GM12878 (cell line): ENCODE results near the gene HYOU1. TPM values are rescaled to one million over a fixed set of nuclear protein-coding genes. Genes with fewer than 3 reads are reported as not detected.

ENCODE experiments used
- ATAC-seq: fragments of 200-7000 bp; cut with Tn5 transposase; 3 replicates; pipeline ENCODE4 v1.9.1; 2020; ENCODE audit warnings: mild to moderate bottlenecking, moderate library complexity
- BruUV-seq: library from RNA; stranded (reverse); fragments of 400-500 nt; replicated peaks from 2 replicates; lab custom pipeline; 2021; lab: Mats Ljungman, UMichigan
- CTCF ChIA-PET: fragments of 300-600 bp; sonication (Branson Sonifier 250); formaldehyde crosslinking; extraction: SDS; loops from one replicate; lab custom pipeline; 2021; ENCODE audit warnings: inconsistent platforms; lab: Yijun Ruan, JAX
- POLR2A ChIA-PET: fragments of 350-600 bp; formaldehyde crosslinking; extraction: SDS; loops from one replicate; lab custom pipeline; 2021; ENCODE audit warnings: inconsistent platforms; lab: Charles Lee
- RAD21 ChIA-PET: fragments of 300-600 bp; sonication (Branson Sonifier 250); formaldehyde crosslinking; loops from one replicate; lab custom pipeline; 2023; ENCODE audit warnings: antibody characterized with exemption; ENCODE audit not compliant: unreplicated experiment; lab: Charles Lee
- SMC1A ChIA-PET: fragments of 300-600 bp; sonication (Branson Sonifier 250); formaldehyde crosslinking; loops from one replicate; lab custom pipeline; 2023; ENCODE audit not compliant: unreplicated experiment, uncharacterized antibody; lab: Charles Lee
- DNase-seq: peaks from one replicate; pipeline ENCODE4 v3.0.0-alpha.2; 2011; ENCODE audit warnings: low read depth, low spot score
- FAIRE-seq: peaks from 3 replicates; lab custom pipeline; 2011; peaks lifted over from hg19 to GRCh38; lab: Jason Lieb, UNC
- H2AFZ ChIP-seq: 2 replicates; pipeline ENCODE4 v1.6.0; 2011; ENCODE audit warnings: low read depth, low read length, control low read depth; ENCODE audit not compliant: control insufficient read depth
- H3K27ac ChIP-seq: 2 replicates; pipeline ENCODE4 v1.5.1; 2011; ENCODE audit warnings: control low read depth; ENCODE audit not compliant: control insufficient read depth, insufficient read depth
- H3K27me3 ChIP-seq, 2 experiments: replicated peaks in 1 of 2; 2 replicates each; pipeline versions ENCODE4 v1.6.0 to v1.6.1; 2011; ENCODE audit warnings: low read length in 1 of 2; ENCODE audit not compliant: control insufficient read depth in 2 of 2, insufficient read depth in 2 of 2
- H3K36me3 ChIP-seq, 2 experiments: 2 replicates each; pipeline ENCODE4 v1.5.1; 2011; ENCODE audit warnings: low read length in 1 of 2; ENCODE audit not compliant: control insufficient read depth in 2 of 2, insufficient read depth in 2 of 2
- H3K4me1 ChIP-seq: 2 replicates; pipeline ENCODE4 v1.6.1; 2011; ENCODE audit warnings: mild to moderate bottlenecking, low read length, moderate library complexity, mixed read lengths; ENCODE audit not compliant: control insufficient read depth, insufficient read depth
- H3K4me2 ChIP-seq: 2 replicates; pipeline ENCODE4 v1.6.0; 2011; ENCODE audit warnings: control low read depth; ENCODE audit not compliant: control insufficient read depth, insufficient read depth
- H3K4me3 ChIP-seq: fragments of 200-600 bp; sonication (generic); 2 replicates; pipeline ENCODE4 v1.5.1; 2016
- H3K79me2 ChIP-seq: 2 replicates; pipeline ENCODE4 v1.6.0; 2011; ENCODE audit warnings: low read length; ENCODE audit not compliant: control insufficient read depth, insufficient read depth
- H3K9ac ChIP-seq: 2 replicates; pipeline ENCODE4 v1.8.0; 2011; ENCODE audit warnings: low read length, control low read depth, mixed read lengths; ENCODE audit not compliant: control insufficient read depth, insufficient read depth
- H3K9me3 ChIP-seq: replicated peaks from 3 replicates; pipeline ENCODE4 v1.5.1; 2011; ENCODE audit warnings: mild to moderate bottlenecking, low read length; ENCODE audit not compliant: control insufficient read depth, insufficient read depth
- H4K20me1 ChIP-seq: 2 replicates; pipeline ENCODE4 v1.6.0; 2011; ENCODE audit not compliant: control insufficient read depth, insufficient read depth
- CREM ChIP-seq: IDR thresholded peaks from 2 replicates; pipeline ENCODE4 v1.6.1; 2014; ENCODE audit warnings: antibody characterized with exemption, low read depth
- DPF2 ChIP-seq: fragments of 450-650 bp; IDR thresholded peaks from 2 replicates; pipeline ENCODE4 v1.6.1; 2017; ENCODE audit warnings: mild to moderate bottlenecking
- EGR1 ChIP-seq, 2 experiments: IDR thresholded peaks; 1 replicate in 1 of 2; 2 replicates in 1 of 2; pipeline ENCODE4 v1.6.1; 2011 to 2012; ENCODE audit warnings: low read depth in 2 of 2, low read length in 2 of 2, borderline replicate concordance in 1 of 2, mild to moderate bottlenecking in 1 of 2, moderate library complexity in 1 of 2
- HCFC1 ChIP-seq: fragments of 150-350 bp; IDR thresholded peaks from 2 replicates; pipeline ENCODE4 v1.6.1; 2014; ENCODE audit warnings: low read length
- HDAC6 ChIP-seq: fragments of 200-600 bp; sonication (generic); IDR thresholded peaks from one replicate; pipeline ENCODE4 v1.8.0; 2017; ENCODE audit warnings: antibody characterized with exemption; ENCODE audit not compliant: unreplicated experiment
- JUNB ChIP-seq: IDR thresholded peaks from 2 replicates; pipeline ENCODE4 v1.6.1; 2016; ENCODE audit warnings: antibody characterized with exemption, mild to moderate bottlenecking
- NKRF ChIP-seq: fragments of 450-650 bp; conservative IDR thresholded peaks from 2 replicates; pipeline ENCODE4 v1.6.1; 2017; ENCODE audit warnings: mild to moderate bottlenecking, moderate library complexity
- NR2F1 ChIP-seq: fragments of 450-650 bp; conservative IDR thresholded peaks from 2 replicates; pipeline ENCODE4 v1.6.1; 2017; ENCODE audit warnings: mild to moderate bottlenecking
- POU2F2 ChIP-seq: IDR thresholded peaks from 3 replicates; pipeline ENCODE4 v1.6.1; 2011; ENCODE audit warnings: low read depth, mild to moderate bottlenecking, low read length, borderline replicate concordance
- RELA ChIP-seq: fragments of 450-650 bp; IDR thresholded peaks from 2 replicates; pipeline ENCODE4 v1.8.0; 2014; ENCODE audit warnings: borderline replicate concordance; ENCODE audit not compliant: partially characterized antibody
- YY1 ChIP-seq: IDR thresholded peaks from 2 replicates; pipeline ENCODE4 v1.6.1; 2011; ENCODE audit warnings: low read depth, mild to moderate bottlenecking, low read length
- WGBS: methylation state at CpG from one replicate; pipeline ENCODE4 v1.1.6; 2016; ENCODE audit warnings: low lambda C conversion rate; ENCODE audit not compliant: insufficient replicate concordance, insufficient coverage; ENCODE audit errors: missing lambda C conversion rate; 5-methylcytosine and 5-hydroxymethylcytosine counted together
- in situ Hi-C: fragments of 300-500 bp; cut with MboI; formaldehyde crosslinking; loops from 9 replicates; pipeline ENCODE4 v1.14.3; 2018; ENCODE audit warnings: mixed read lengths
- intact Hi-C: fragments of 100-400 bp; cut with micrococcal nuclease; formaldehyde crosslinking; loops from one replicate; pipeline ENCODE4 v1.14.2; 2022; ENCODE audit not compliant: unreplicated experiment
- polyA plus RNA-seq, 11 experiments: library from polyadenylated mRNA; depleted of rRNA in 4 of 11; unstranded in 6 of 11; stranded (reverse) in 5 of 11; fragments of >200 nt; fragmentation: Nextera tagmentation in 4 of 11; fragmentation: Illumina TruSeq in 1 of 11; extraction: Ambion mirVana in 4 of 11; extraction: Trizol in 1 of 11; gene quantifications; 1 replicate in 1 of 11; 2 replicates in 10 of 11; pipeline versions ENCODE4 v1.2.1 to v1.2.3, GENCODE V29; 2011 to 2016; ENCODE audit warnings: inconsistent platforms in 2 of 11, missing spikeins in 2 of 11, low read depth in 1 of 11
- total RNA-seq, 4 experiments: library from RNA; depleted of rRNA in 3 of 4; stranded (reverse); fragments of >200 nt in 3 of 4; fragmentation: Illumina TruSeq in 1 of 4; extraction: Trizol in 1 of 4; gene quantifications; 2 replicates each; pipeline versions ENCODE4 v1.2.1 to v1.2.3, GENCODE V29; 2013 to 2021

Gene HYOU1
- total and polyA plus RNA-seq, 10 of the 15 experiments (the other 5 are each of a cell fraction or from before 2014, with no cell fraction given), result 15.4 to 157 (median 109) TPM

GRCh38 chr11:119087123-119087522 lies 30.1 kb upstream of the HYOU1 start:
- Histone ChIP-seq H3K36me3 (peaks cover 2 to 3% of the 10 kb centered on the region in 2 experiments), H3K27ac (no peak overlapping the region), H2AFZ (no peak overlapping the region), H4K20me1 (no peaks in the 10 kb centered on the region), H3K4me3 (no peak overlapping the region), H3K9me3 (no peaks in the 10 kb centered on the region), H3K4me1 (peaks cover 12% of the 10 kb centered on the region), H3K79me2 (peaks cover 14% of the 10 kb centered on the region), H3K9ac (no peak overlapping the region), H3K4me2 (no peak overlapping the region), H3K27me3 (no peaks in the 10 kb centered on the region)
- no TSS peak for BruUV-seq
- CTCF ChIA-PET, result no interaction called here
- in situ Hi-C loops (no loop called here), intact Hi-C loops (no loop called here)
- SMC1A ChIA-PET, result no interaction called here
- POLR2A ChIA-PET, result interaction anchor here (0.6 to 5.4 kb wide), 6 partner anchors 10 to 505 kb away, joined by 3 to 69 read pairs (median 7); partner anchors contain the start of genes RPS25, TRAPPC4 and VPS11
- 96% methylated on average over 5 of the region's 6 CpGs for WGBS
- FAIRE-seq, result no peak
- no peak for TF ChIP-seq HCFC1
- TF ChIP-seq POU2F2, result no peak
- no peak for TF ChIP-seq JUNB
- no peak for TF ChIP-seq CREM
- no peak for TF ChIP-seq DPF2
- TF ChIP-seq NR2F1, result no peak
- TF ChIP-seq YY1, result no peak
- no peak for TF ChIP-seq HDAC6
- RAD21 ChIA-PET, result no interaction called here
- no peak for ATAC-seq
- no peak for DNase-seq

GRCh38 chr11:119085437-119085847 lies 28.4 kb upstream of the HYOU1 start:
- Histone ChIP-seq H4K20me1 (no peaks in the 10 kb centered on the region), H3K9ac (peak overlapping the region; percentile 62), H3K79me2 (peaks cover 12% of the 10 kb centered on the region), H3K4me3 (peak overlapping the region; percentile 97), H3K36me3 (peaks cover 6 to 10% of the 10 kb centered on the region in 2 experiments; a peak in 3 of 4 replicates), H3K4me1 (peaks cover 10% of the 10 kb centered on the region), H3K9me3 (no peaks in the 10 kb centered on the region), H2AFZ (peak overlapping the region; percentile 96), H3K27ac (peak overlapping the region; percentile 94), H3K4me2 (peak overlapping the region; percentile 97), H3K27me3 (no peaks in the 10 kb centered on the region)
- in situ Hi-C loops, result no loop called here
- TF ChIP-seq NKRF (peak; percentile 17), RELA (no peak), EGR1 (IDR thresholded peaks at IDR 0.05; ENCODE audit: borderline replicate concordance in 1 of 2, low read depth in 2 of 2, low read length in 2 of 2) (peak in 1 of 2 experiments; percentile 51; a peak in 1 of 3 replicates)
- SMC1A ChIA-PET, result interaction anchor here (0.7 to 2.1 kb wide), 4 partner anchors 17 to 81 kb away, joined by 3 to 9 read pairs (median 6); partner anchors contain the start of genes C2CD2L, DPAGT1 and VPS11
- intact Hi-C loops, result no loop called here
- CTCF ChIA-PET, result interaction anchor here (0.8 to 2.8 kb wide), 12 partner anchors 10 to 295 kb away, joined by 3 to 11 read pairs (median 4); partner anchors contain the start of genes C2CD2L, DDX6, HYOU1 and VPS11
- DNase-seq (no peak), FAIRE-seq (peak; percentile 13), ATAC-seq (peak; percentile 46)
- POLR2A ChIA-PET, result interaction anchor here (0.6 to 5.4 kb wide), 23 partner anchors 12 to 1359 kb away, joined by 3 to 69 read pairs (median 4); partner anchors contain the start of genes C2CD2L, CBL, CENATAC and DPAGT1
- RAD21 ChIA-PET, result interaction anchor here (0.5 to 2.3 kb wide), 19 partner anchors 10 to 238 kb away, joined by 3 to 16 read pairs (median 4); partner anchors contain the start of genes C2CD2L, CBL, CENATAC and DPAGT1
- TSS peak; percentile 91 for BruUV-seq
- WGBS, result 0% methylated on average over 13 of the region's 13 CpGs
